Inferior parietal cortex (tissue), 1 donor: Measurements from ENCODE around the gene CMIP.
"Not testable (repeated sequence)": the region's sequence is repeated elsewhere in the genome, so short reads cannot be mapped to it uniquely, and the experiment has no call there.

Experiments used
- DNase-seq: peaks from one replicate; pipeline ENCODE4 v3.0.0-alpha.2; 2016; ENCODE audit errors: extremely low spot score

CMIP gene

GRCh38 chr16:81517629-81518438, 73.2 kb downstream of the CMIP start:
- DNase-seq: no peak

- no peak for DNase-seq
Observed at GRCh38 chr16:81518439-81518757, 73.8 kb downstream of the CMIP start.

GRCh38 chr16:81519301-81520150, 74.9 kb downstream of the CMIP start:
- DNase-seq: no peak

- no peak for DNase-seq
Observed at GRCh38 chr16:81520151-81520470, 75.5 kb downstream of the CMIP start.

- DNase-seq: no peak
Observed at GRCh38 chr16:81520560-81521135, 76.0 kb downstream of the CMIP start.

- DNase-seq: no peak
Observed at GRCh38 chr16:81521141-81521626, 76.6 kb downstream of the CMIP start.

- DNase-seq: no peak
Observed at GRCh38 chr16:81522108-81522701, 77.6 kb downstream of the CMIP start.

GRCh38 chr16:81522851-81523250, 78.2 kb downstream of the CMIP start:
- DNase-seq: not testable (repeated sequence)

GRCh38 chr16:81523387-81524115, 78.9 kb downstream of the CMIP start:
- DNase-seq: no peak

GRCh38 chr16:81524382-81524781, 79.8 kb downstream of the CMIP start:
- no peak for DNase-seq

GRCh38 chr16:81524885-81525284, 80.3 kb downstream of the CMIP start:
- not testable (repeated sequence) for DNase-seq

DNA sequence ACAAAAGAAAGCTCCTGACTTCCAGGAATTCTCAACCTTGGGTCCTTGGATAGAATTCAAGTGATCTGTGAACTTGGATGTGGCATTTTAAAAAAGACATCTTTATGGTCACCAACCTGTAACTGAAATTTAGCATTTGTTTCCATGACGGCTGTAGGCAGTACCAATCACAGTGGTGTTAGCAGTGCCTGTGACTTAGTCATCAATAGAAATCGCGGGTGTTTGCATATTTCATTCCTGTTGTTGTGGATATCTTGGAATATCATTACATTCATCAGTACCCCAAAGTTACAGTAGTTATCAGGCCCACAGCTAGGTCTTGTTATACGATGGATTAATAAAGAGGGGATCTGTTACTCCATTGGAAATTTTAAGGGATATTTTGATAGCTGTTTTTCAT, 81.6 kb downstream of the CMIP start:
- DNase-seq: no peak

GRCh38 chr16:81526935-81527334, 82.3 kb downstream of the CMIP start:
- DNase-seq: no peak

- no peak for DNase-seq
Observed at GRCh38 chr16:81527477-81528178, 83.0 kb downstream of the CMIP start.

GRCh38 chr16:81528256-81528655, 83.6 kb downstream of the CMIP start:
- DNase-seq: no peak

DNA sequence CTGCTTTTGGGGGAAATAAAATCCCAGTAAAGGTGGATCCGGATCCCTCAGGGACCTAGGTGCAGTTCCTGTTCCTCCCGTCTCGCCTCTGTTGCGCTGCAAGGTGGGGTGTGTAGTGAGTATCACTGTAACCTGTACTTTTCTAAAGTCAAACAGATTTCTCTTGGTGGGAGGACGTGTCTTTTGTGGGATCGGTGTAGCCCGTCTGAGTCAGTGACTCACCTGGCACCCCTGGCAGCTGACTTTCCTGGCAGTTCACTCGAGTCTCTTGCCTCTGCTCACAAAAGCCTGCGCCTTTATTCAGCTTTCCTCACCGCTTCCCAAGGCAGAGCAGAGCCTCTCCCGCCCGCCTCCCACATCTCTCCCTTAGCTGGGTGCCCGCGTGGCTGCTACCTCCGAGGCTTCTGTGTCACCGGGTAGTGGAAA, 85.7 kb downstream of the CMIP start:
- DNase-seq: no peak

- DNase-seq: no peak
Observed at GRCh38 chr16:81530814-81531213, 86.2 kb downstream of the CMIP start.

DNA sequence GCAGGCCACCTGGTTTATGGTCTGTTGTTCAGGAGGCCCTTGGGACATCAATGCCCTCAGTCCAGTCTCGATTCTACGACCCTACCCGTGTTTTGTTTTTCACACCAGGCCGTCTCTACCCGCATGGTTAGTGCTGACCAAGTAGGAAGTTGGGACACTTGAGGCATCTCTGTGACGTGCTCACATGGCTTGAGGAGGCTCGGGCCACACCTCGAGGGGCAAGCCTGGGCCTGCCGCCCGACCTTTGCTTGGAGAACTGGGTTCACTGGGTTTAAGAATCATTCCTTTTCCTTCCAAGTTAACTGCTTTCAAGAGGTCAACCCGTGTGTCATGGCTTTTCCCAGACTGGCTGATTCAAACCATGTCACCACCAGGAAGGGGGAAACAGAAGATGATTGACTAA, 86.8 kb downstream of the CMIP start:
- DNase-seq: no peak

DNA sequence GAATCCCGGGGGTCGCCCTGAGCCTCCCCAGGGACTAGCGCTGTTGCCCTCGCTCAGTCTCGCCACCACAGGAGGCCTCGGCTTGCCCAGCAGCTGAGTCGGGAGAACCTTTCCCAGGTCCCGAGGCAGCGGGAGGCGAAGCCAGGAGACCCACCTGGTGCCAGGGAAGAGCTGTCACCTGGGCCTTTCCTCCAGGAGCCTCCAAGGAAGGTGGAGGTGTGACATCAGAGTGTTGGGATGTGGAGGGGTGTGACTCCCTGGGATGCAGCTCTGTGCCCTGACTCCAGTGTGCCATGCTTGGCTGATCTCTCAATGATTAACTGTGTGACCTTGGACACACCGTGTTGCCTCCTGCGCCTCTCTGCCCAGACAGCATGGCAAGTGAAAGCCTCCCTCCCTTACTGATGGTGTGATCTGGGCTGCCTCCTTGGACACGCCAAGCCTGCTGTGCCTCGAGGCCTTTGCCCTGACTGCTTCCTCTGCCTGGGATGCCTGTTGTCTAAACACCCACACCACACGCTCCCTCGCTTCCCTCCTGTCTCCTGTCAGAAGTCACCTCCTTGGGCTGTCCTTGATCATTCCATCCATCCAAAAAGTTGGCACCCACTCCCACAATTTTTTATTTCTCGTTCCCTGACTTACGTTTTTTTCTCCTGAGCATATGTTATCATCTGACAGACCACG, 88.0 kb downstream of the CMIP start:
- DNase-seq: no peak

DNA sequence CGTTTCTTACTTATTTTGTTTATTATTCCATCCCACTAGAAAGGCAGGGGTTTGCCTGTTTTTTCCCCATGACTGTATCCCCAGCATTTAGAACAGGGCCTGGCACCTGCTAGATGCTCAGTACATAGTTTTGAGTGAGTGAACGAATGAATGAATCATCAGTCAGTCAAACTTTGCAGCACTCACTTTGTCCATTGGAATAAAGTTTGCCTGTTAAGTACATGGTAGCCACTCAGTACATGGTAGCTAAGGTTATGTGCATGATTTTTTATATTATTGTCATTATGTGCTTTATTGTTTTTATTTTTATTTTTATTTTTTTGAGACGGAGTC, 88.5 kb downstream of the CMIP start:
- no peak for DNase-seq
